Right lobe of liver (tissue), 4 donors: ENCODE results near the gene NOS1AP.

Experiments used
- CTCF ChIP-seq, 4 donors: fragments of 200-600 bp in 3 of 4; fragments of 450-650 bp in 1 of 4; IDR thresholded peaks; one replicate each; pipeline versions ENCODE4 v1.5.1 to v1.8.0; 2016 to 2022; ENCODE audit warnings: antibody characterized with exemption in 4 of 4, mild to moderate bottlenecking in 2 of 4
- POLR2A ChIP-seq: fragments of 450-650 bp; IDR thresholded peaks from one replicate; pipeline ENCODE4 v1.6.1; 2017; ENCODE audit warnings: antibody characterized with exemption, mild to moderate bottlenecking
- donor health status: DM: no; HTN: no; CAD: no.
- donor health status: DM: no; HTN: no; CAD: no.
- donor health status: DM: no; HTN: yes; CAD: no.

GRCh38 chr1:162336621-162337285 is 267.3 kb downstream of the NOS1AP start:
- TF ChIP-seq CTCF (IDR thresholded peaks at IDR 0.05) (no peak), POLR2A (no peak)
